AG04449 (cell line): Measurements from ENCODE around the gene C1QTNF12.
"Not testable (repeated sequence)": the region's sequence is repeated elsewhere in the genome, so short reads cannot be mapped to it uniquely, and the experiment has no call there.

Experiments
- CTCF ChIA-PET: fragments of 350-600 bp; formaldehyde crosslinking; extraction: SDS; loops from one replicate; lab custom pipeline; 2021; ENCODE audit warnings: antibody characterized with exemption; lab: Yijun Ruan, JAX
- POLR2A ChIA-PET: fragments of 400-600, 350-600 bp; formaldehyde crosslinking; extraction: SDS; loops from one replicate; lab custom pipeline; 2020; ENCODE audit warnings: antibody characterized with exemption, inconsistent platforms; lab: Yijun Ruan, JAX
- DNase-seq: peaks from one replicate; pipeline ENCODE4 v3.0.0-alpha.2; 2010; ENCODE audit warnings: low read depth, low spot score
- H3K4me3 ChIP-seq: 2 replicates; pipeline ENCODE4 v1.5.1; 2011; ENCODE audit warnings: low read depth, mild to moderate bottlenecking, control low read depth, low read length
- TF ChIP-seq, protein P1 (sequence below): IDR thresholded peaks from one replicate; pipeline ENCODE4 v1.5.1; 2011; ENCODE audit warnings: mild to moderate bottlenecking, moderate library complexity, low read length, control low read depth, inconsistent platforms; ENCODE audit not compliant: insufficient read depth; ENCODE audit errors: missing control alignments

The C1QTNF12 gene

DNA sequence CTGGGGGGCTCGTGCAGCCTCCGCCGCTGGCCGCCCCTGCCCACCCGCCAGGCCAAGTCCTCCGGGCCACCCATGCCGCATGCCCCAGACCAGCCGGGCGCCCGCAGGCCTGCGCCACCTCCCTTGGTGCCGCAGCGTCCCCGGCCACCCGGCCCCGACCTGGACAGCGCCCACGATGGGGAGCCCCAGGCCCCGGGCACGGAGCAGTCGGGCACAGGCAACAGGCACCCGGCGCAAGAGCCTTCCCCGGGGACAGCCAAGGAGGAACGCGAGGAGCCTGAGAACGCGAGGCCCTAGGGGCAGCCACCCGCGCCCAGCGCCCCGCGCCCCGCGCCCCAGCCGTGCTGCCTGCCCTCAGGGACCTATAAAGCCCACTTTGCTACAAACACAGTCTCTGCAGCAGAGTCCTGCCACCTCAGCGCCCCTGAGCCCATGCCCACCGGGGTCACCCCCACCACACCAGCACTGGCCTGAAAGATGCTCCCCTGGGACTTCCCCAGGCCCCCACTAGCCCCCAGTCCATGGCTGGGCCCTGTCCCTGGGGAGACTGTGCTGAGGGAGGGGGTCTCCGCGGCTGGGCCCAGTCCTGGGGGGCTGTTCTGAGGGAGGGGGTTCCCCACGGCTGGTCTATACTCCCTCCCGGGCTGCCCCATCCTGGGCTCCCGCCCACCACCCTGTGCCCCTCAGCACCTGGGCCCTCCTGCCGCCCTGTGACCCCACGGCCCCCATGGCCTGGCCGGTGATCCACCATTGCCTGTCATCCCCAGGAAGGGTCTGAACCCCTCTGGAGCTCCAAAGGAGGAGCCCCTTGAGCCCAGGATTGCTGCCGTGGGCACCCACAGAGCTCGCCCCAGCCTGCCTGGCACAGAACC, 48.7 kb downstream of the C1QTNF12 start:
- H3K4me3 ChIP-seq = no peak overlapping the region
- ChIA-PET CTCF (no interaction called here), POLR2A (no interaction called here)
- TF ChIP-seq, protein P1, sequence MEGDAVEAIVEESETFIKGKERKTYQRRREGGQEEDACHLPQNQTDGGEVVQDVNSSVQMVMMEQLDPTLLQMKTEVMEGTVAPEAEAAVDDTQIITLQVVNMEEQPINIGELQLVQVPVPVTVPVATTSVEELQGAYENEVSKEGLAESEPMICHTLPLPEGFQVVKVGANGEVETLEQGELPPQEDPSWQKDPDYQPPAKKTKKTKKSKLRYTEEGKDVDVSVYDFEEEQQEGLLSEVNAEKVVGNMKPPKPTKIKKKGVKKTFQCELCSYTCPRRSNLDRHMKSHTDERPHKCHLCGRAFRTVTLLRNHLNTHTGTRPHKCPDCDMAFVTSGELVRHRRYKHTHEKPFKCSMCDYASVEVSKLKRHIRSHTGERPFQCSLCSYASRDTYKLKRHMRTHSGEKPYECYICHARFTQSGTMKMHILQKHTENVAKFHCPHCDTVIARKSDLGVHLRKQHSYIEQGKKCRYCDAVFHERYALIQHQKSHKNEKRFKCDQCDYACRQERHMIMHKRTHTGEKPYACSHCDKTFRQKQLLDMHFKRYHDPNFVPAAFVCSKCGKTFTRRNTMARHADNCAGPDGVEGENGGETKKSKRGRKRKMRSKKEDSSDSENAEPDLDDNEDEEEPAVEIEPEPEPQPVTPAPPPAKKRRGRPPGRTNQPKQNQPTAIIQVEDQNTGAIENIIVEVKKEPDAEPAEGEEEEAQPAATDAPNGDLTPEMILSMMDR = no peak
- DNase-seq = no peak

DNA sequence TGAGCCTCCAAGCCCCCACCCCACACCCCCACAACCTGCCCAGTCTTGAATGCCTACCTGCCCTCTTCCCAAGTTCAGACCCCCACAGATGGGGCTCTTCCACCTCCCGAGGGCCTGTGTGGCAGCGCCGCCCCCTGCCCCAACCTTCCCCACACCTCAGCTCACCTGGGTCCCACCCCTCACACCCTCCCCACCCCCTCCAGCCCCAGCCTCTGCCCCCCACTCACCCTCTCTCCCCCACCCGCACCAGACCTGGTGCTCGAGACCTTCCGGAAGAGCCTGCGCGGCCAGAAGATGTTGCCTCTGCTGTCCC, 49.4 kb downstream of the C1QTNF12 start:
- ChIA-PET POLR2A (no interaction called here), CTCF (no interaction called here)
- TF ChIP-seq, protein P1 = no peak
- no peak overlapping the region for H3K4me3 ChIP-seq
- no peak for DNase-seq

DNA sequence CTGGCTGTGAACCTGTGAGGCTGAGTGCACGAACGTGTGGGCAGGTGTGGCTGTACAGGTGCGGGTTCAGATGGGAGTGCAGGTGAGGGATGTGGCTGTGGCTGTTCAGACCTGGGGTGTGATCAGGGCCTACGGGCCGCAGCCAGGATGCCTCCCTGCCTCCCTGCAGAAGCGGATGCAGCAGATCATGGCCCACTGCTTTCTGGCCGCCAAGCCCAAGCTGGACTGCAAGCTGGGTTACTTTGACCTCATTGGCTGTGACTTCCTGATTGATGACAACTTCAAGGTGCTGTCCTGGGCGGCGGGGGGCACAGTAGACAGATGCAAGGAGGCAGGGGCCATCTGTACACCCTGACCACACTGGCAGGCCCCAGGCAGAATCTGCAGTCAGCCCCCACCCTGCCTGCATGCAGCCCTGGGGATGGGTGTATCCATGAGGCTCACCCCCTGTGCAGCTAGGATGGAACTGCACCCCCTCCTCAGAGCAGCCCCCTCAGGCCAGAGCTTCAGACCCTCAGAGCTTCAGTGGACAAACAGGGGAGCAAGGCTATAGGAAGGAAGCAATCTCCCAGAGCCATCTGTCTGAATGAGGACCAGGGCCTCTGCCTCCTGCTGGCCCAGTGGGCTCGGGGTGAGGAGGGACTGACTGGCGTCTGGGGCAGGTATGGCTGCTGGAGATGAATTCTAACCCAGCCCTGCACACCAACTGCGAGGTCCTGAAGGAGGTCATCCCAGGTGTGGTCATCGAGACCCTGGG, 49.9 kb downstream of the C1QTNF12 start:
- POLR2A ChIA-PET = no interaction called here
- DNase-seq = no peak
- CTCF ChIA-PET = interaction anchor here (0.6 kb wide), 1 partner anchor 9 kb away, joined by 3 read pairs; no protein-coding TSS in a partner anchor
- H3K4me3 ChIP-seq = no peak overlapping the region
- TF ChIP-seq, protein P1 = no peak

DNA sequence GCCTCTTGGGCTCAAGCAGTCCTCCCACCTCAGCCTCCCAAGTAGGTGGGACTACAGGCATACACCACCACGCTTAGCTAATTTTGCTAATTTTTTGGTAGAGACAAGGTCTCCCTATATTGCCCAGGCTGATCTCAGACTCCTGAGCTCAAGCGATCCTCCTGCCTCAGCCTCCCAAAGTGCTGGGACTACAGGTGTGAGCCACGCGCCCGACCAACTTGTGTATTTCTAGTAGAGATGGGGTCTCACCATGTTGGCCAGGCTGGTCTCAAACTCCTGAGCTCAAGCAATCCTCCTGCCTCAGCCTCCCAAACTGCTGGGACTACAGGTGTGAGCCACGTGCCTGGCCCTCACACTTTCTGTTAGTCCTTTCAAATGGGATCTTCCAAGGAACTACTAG, 50.8 kb downstream of the C1QTNF12 start:
- DNase-seq, POLR2A ChIA-PET, H3K4me3 ChIP-seq: not testable (repeated sequence)
- CTCF ChIA-PET = interaction anchor here (0.6 kb wide), 1 partner anchor 8 kb away, joined by 3 read pairs; no protein-coding TSS in a partner anchor

DNA sequence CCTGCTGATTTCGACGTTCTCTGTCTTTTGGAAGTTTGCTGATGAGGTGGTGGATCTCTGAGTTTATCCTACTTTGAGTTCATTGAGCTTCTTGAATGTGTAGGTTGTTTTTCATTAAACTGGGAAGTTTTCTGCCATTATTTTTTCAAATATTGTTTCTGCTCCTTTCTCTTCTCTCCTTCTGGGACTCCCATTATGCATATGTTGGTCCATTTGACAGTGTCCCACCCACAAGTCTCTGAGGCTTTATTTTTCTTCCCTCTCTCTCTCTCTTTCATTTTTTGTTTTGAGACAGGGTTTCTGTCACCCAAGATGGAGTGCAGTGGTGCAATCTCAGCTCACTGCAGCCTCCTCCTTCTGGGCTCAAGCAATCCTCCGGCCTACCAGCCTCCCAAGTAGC, 51.8 kb downstream of the C1QTNF12 start:
- CTCF ChIA-PET = interaction anchor here (0.6 kb wide), 1 partner anchor 17 kb away, joined by 3 read pairs; no protein-coding TSS in a partner anchor
- H3K4me3 ChIP-seq = no peak overlapping the region
- POLR2A ChIA-PET = no interaction called here
- TF ChIP-seq, protein P1 = no peak
- no peak for DNase-seq
